Panc1 (cell line): ENCODE results near the gene SOBP. TPM values are rescaled to one million over a fixed set of nuclear protein-coding genes. Genes with fewer than 3 reads are reported as not detected.

ENCODE experiments used
- ATAC-seq: fragments of 200-7000 bp; cut with Tn5 transposase; 2 replicates; pipeline ENCODE4 v1.9.1; 2020; ENCODE audit warnings: mild to moderate bottlenecking, moderate library complexity
- BruUV-seq: library from RNA; stranded (reverse); fragments of 400-500 nt; replicated peaks from 2 replicates; lab custom pipeline; 2021; lab: Mats Ljungman, UMichigan
- CTCF ChIA-PET: fragments of 300-600 bp; sonication (Branson Sonifier 250); formaldehyde crosslinking; loops from one replicate; lab custom pipeline; 2022; ENCODE audit warnings: antibody characterized with exemption; lab: Charles Lee
- POLR2A ChIA-PET: fragments of 300-600 bp; sonication (Branson Sonifier 250); formaldehyde crosslinking; loops from one replicate; lab custom pipeline; 2022; ENCODE audit warnings: antibody characterized with exemption; lab: Charles Lee
- DNase-seq: peaks from one replicate; pipeline ENCODE4 v3.0.0-alpha.2; 2010; ENCODE audit warnings: low read depth, low spot score
- H3K27ac ChIP-seq: 2 replicates; pipeline ENCODE4 v1.5.1; 2011; ENCODE audit warnings: mild to moderate bottlenecking, low read length, inconsistent platforms
- H3K27me3 ChIP-seq: fragments of 200-500 bp; sonication (Bioruptor generic); 2 replicates; pipeline ENCODE4 v1.6.0; 2014; ENCODE audit warnings: low read length, inconsistent platforms; ENCODE audit not compliant: control insufficient read depth, insufficient read depth
- H3K36me3 ChIP-seq: fragments of 200-500 bp; sonication (Bioruptor generic); 2 replicates; pipeline ENCODE4 v1.5.1; 2014; ENCODE audit warnings: inconsistent platforms, mild to moderate bottlenecking, low read length, moderate library complexity; ENCODE audit not compliant: control insufficient read depth, insufficient read depth
- H3K4me1 ChIP-seq: 2 replicates; pipeline ENCODE4 v1.5.1; 2011; ENCODE audit warnings: inconsistent platforms, mild to moderate bottlenecking, low read length, moderate library complexity; ENCODE audit not compliant: control insufficient read depth, insufficient read depth
- H3K4me3 ChIP-seq, 2 experiments: 2 replicates each; pipeline ENCODE4 v1.5.1; 2011 to 2012; ENCODE audit warnings: low read depth in 2 of 2, low read length in 2 of 2, mild to moderate bottlenecking in 2 of 2, inconsistent platforms in 1 of 2, moderate library complexity in 1 of 2
- H3K9me3 ChIP-seq: fragments of 200-500 bp; sonication (Bioruptor generic); 2 replicates; pipeline ENCODE4 v1.5.1; 2014; ENCODE audit warnings: low read depth, mild to moderate bottlenecking, inconsistent platforms, low read length, moderate library complexity; ENCODE audit not compliant: control insufficient read depth, insufficient read depth
- POLR2AphosphoS5 ChIP-seq: IDR thresholded peaks from 2 replicates; pipeline ENCODE4 v1.6.1; 2012; ENCODE audit warnings: mild to moderate bottlenecking, low read depth, low read length, moderate library complexity
- REST ChIP-seq, 2 experiments: IDR thresholded peaks; 2 replicates each; pipeline ENCODE4 v1.6.1; 2011 to 2012; ENCODE audit warnings: low read depth in 2 of 2, control low read depth in 1 of 2, low read length in 1 of 2, mild to moderate bottlenecking in 1 of 2, moderate library complexity in 1 of 2; ENCODE audit not compliant: insufficient read depth in 1 of 2
- SIN3A ChIP-seq: IDR thresholded peaks from 2 replicates; pipeline ENCODE4 v1.6.1; 2012; ENCODE audit warnings: low read depth, mild to moderate bottlenecking, low read length, moderate library complexity, borderline replicate concordance; ENCODE audit not compliant: insufficient read depth
- TCF7L2 ChIP-seq: IDR thresholded peaks from 2 replicates; pipeline ENCODE4 v1.6.1; 2011; ENCODE audit warnings: mild to moderate bottlenecking, low read depth, low read length, inconsistent platforms
- in situ Hi-C: cut with HindIII; loops from 2 replicates; pipeline ENCODE4 v1.10.0; 2016; ENCODE audit warnings: low sequenced_read_pairs, low pct_unique_long_range_greater_than_20kb
- intact Hi-C: fragments of 100-400 bp; cut with micrococcal nuclease; formaldehyde crosslinking; loops from one replicate; pipeline ENCODE4 v1.10.0; 2022; ENCODE audit not compliant: unreplicated experiment
- total RNA-seq: library from RNA; stranded (reverse); gene quantifications from one replicate; pipeline ENCODE4 v1.2.1, GENCODE V29; 2021; ENCODE audit not compliant: unreplicated experiment
- TF ChIP-seq, protein P1 (sequence below): fragments of 450-650 bp; IDR thresholded peaks from 2 replicates; pipeline ENCODE4 v1.5.1; 2017; ENCODE audit warnings: mild to moderate bottlenecking

The SOBP gene
- total RNA-seq, 1 experiment from 2014 or later, result 9.0 TPM

DNA sequence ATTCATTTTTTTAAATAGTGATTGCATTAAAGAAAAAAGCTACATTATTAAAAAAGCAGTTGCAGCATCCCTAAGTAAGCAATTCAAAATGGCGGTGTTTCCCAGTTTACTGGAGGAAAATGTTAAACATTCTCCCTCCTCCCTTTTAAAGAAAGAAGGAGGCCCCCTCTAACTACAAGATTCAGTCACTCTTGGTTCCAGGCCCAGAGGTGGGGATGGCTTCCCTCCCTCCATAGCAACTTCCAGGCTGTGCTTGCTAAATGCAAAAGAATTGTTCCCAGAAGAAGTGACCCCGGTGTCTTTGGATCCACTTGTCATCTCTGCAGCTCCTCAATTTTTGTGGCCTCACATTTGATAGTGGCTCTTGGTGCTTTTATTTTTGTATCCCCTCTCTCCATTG, 165.9 kb downstream of the SOBP start:
- no peaks in the 10 kb centered on the region for H3K27me3 ChIP-seq
- no TSS peak for BruUV-seq
- intact Hi-C loops, result loop anchor here (5.0 kb wide), 1 partner anchor 164 kb away; the partner anchor contains the start of gene SOBP

DNA sequence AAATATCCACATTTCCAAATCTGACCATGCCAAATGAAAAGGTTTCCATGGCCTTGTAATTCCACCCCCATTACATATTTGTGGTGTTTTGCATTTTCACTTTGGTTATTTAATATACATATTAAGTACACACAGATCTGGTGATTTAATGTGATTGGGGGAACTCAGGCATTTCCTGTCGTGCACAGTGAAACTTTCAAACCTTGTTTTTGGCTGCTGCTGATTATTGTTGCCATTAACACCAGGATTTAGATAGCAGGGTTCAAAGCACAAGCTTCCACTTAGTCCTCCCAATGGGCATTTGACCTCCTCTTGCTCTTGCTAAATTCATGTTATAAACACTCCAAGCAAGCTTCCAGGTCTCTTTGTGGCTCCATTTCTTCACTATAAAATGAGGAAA, 166.5 kb downstream of the SOBP start:
- no peak overlapping the region for H3K4me3 ChIP-seq
- H3K4me1 ChIP-seq, result peaks cover 69% of the 10 kb centered on the region
- no peaks in the 10 kb centered on the region for H3K36me3 ChIP-seq
- CTCF ChIA-PET, result interaction anchor here (0.6 to 1.3 kb wide), 2 partner anchors 66 to 340 kb away, joined by 3 read pairs; no protein-coding TSS in a partner anchor
- no peaks in the 10 kb centered on the region for H3K9me3 ChIP-seq
- in situ Hi-C loops (no loop called here), intact Hi-C loops (loop anchor here (5.0 kb wide), 1 partner anchor 164 kb away; the partner anchor contains the start of gene SOBP)
- POLR2A ChIA-PET, result no interaction called here
- ATAC-seq (no peak), DNase-seq (no peak)
- TF ChIP-seq TCF7L2 (no peak), SIN3A (no peak), POLR2AphosphoS5 (no peak), REST (IDR thresholded peaks at IDR 0.05; ENCODE audit: insufficient read depth in 1 of 2, low read depth in 2 of 2, low read length in 1 of 2) (no peak)
- TF ChIP-seq, protein P1, sequence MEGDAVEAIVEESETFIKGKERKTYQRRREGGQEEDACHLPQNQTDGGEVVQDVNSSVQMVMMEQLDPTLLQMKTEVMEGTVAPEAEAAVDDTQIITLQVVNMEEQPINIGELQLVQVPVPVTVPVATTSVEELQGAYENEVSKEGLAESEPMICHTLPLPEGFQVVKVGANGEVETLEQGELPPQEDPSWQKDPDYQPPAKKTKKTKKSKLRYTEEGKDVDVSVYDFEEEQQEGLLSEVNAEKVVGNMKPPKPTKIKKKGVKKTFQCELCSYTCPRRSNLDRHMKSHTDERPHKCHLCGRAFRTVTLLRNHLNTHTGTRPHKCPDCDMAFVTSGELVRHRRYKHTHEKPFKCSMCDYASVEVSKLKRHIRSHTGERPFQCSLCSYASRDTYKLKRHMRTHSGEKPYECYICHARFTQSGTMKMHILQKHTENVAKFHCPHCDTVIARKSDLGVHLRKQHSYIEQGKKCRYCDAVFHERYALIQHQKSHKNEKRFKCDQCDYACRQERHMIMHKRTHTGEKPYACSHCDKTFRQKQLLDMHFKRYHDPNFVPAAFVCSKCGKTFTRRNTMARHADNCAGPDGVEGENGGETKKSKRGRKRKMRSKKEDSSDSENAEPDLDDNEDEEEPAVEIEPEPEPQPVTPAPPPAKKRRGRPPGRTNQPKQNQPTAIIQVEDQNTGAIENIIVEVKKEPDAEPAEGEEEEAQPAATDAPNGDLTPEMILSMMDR, result no peak
- no peaks in the 10 kb centered on the region for H3K27me3 ChIP-seq
- peak overlapping the region; percentile 89 for H3K27ac ChIP-seq
- BruUV-seq, result no TSS peak

More for the DNA sequence above, 165.9 kb downstream of the SOBP start:
- TF ChIP-seq SIN3A (no peak), POLR2AphosphoS5 (no peak), TCF7L2 (no peak), REST (IDR thresholded peaks at IDR 0.05; ENCODE audit: insufficient read depth in 1 of 2, low read depth in 2 of 2, low read length in 1 of 2) (no peak)
- TF ChIP-seq, protein P1, result no peak
- no peaks in the 10 kb centered on the region for H3K36me3 ChIP-seq
- no peaks in the 10 kb centered on the region for H3K9me3 ChIP-seq
- ChIA-PET CTCF (interaction anchor here (1.3 kb wide), 1 partner anchor 339 kb away, joined by 3 read pairs; no protein-coding TSS in a partner anchor), POLR2A (no interaction called here)
- peaks cover 64% of the 10 kb centered on the region for H3K4me1 ChIP-seq
- no peak overlapping the region for H3K4me3 ChIP-seq
- no peak for ATAC-seq
- no peak for DNase-seq
- in situ Hi-C loops, result no loop called here
- peak overlapping the region; percentile 89 for H3K27ac ChIP-seq
